HepG2 (cell line): Measurements from ENCODE around the gene CHST14. TPM values are rescaled to one million over a fixed set of nuclear protein-coding genes. Genes with fewer than 3 reads are reported as not detected.

Source experiments
- ATAC-seq: fragments of 200-7000 bp; cut with Tn5 transposase; 3 replicates; pipeline ENCODE4 v1.9.1; 2020; ENCODE audit warnings: mild to moderate bottlenecking, moderate library complexity
- BruUV-seq: library from RNA; stranded (reverse); fragments of 400-500 nt; replicated peaks from 2 replicates; lab custom pipeline; 2021; lab: Mats Ljungman, UMichigan
- CTCF ChIA-PET: fragments of 300-600 bp; formaldehyde crosslinking; extraction: SDS; loops from one replicate; lab custom pipeline; 2021; ENCODE audit warnings: low total read pairs, inconsistent platforms, low intra/inter-chr PET ratio; lab: Yijun Ruan, JAX
- POLR2A ChIA-PET: fragments of 350-600 bp; sonication (Branson Sonifier 250); formaldehyde crosslinking; loops from one replicate; lab custom pipeline; 2020; ENCODE audit warnings: antibody characterized with exemption, inconsistent platforms; lab: Yijun Ruan, JAX
- DNase-seq: peaks from one replicate; pipeline ENCODE4 v3.0.0-alpha.2; 2015; ENCODE audit warnings: low spot score
- FAIRE-seq: peaks from 3 replicates; lab custom pipeline; 2011; peaks lifted over from hg19 to GRCh38; lab: Jason Lieb, UNC
- H2AFZ ChIP-seq: one replicate; pipeline ENCODE4 v1.6.1; 2011; ENCODE audit warnings: low read length, inconsistent platforms
- H3K27ac ChIP-seq: fragments of 300-600 bp; 3 replicates; pipeline ENCODE4 v1.8.0; 2011; ENCODE audit warnings: mixed run types, mild to moderate bottlenecking, mixed read lengths, low read length, inconsistent platforms; ENCODE audit not compliant: insufficient read depth; ENCODE audit errors: extremely low read length
- H3K27me3 ChIP-seq, 2 experiments: fragments of 200-600 bp in 1 of 2; 2 replicates in 1 of 2; 3 replicates in 1 of 2; pipeline versions ENCODE4 v1.6.0 to v1.8.0; 2011; ENCODE audit warnings: low read length in 2 of 2, mild to moderate bottlenecking in 2 of 2, moderate library complexity in 2 of 2, inconsistent platforms in 1 of 2; ENCODE audit not compliant: insufficient read depth in 2 of 2, control insufficient read depth in 1 of 2
- H3K36me3 ChIP-seq, 2 experiments: fragments of 200-600 bp in 1 of 2; replicated peaks in 1 of 2; 2 replicates in 1 of 2; 3 replicates in 1 of 2; pipeline versions ENCODE4 v1.5.1 to v1.8.0; 2011; ENCODE audit warnings: low read length in 2 of 2, inconsistent platforms in 1 of 2; ENCODE audit not compliant: insufficient read depth in 2 of 2, control insufficient read depth in 1 of 2
- H3K4me1 ChIP-seq: 2 replicates; pipeline ENCODE4 v1.5.1; 2012; ENCODE audit warnings: low read length, inconsistent platforms; ENCODE audit not compliant: insufficient read depth
- H3K4me2 ChIP-seq: 2 replicates; pipeline ENCODE4 v1.6.0; 2011; ENCODE audit warnings: low read depth, low read length, inconsistent platforms
- H3K4me3 ChIP-seq, 3 experiments: fragments of 200-600 bp in 1 of 3; sonication (generic), shearing (Covaris generic) in 1 of 3; replicated peaks in 1 of 3; 2 replicates each; pipeline ENCODE4 v1.5.1; 2011 to 2016; ENCODE audit warnings: low read length in 3 of 3, inconsistent platforms in 2 of 3, low read depth in 2 of 3, mild to moderate bottlenecking in 2 of 3, control low read depth in 1 of 3, mixed read lengths in 1 of 3; ENCODE audit not compliant: insufficient read depth in 1 of 3
- H3K79me2 ChIP-seq: one replicate; pipeline ENCODE4 v1.6.1; 2011; ENCODE audit warnings: low read length, inconsistent platforms; ENCODE audit not compliant: insufficient read depth
- H3K9ac ChIP-seq: 2 replicates; pipeline ENCODE4 v1.6.0; 2011; ENCODE audit warnings: mild to moderate bottlenecking, low read depth, low read length, inconsistent platforms; ENCODE audit not compliant: insufficient read depth
- H3K9me3 ChIP-seq: 2 replicates; pipeline ENCODE4 v1.5.1; 2012; ENCODE audit warnings: mild to moderate bottlenecking, low read length
- H4K20me1 ChIP-seq: 2 replicates; pipeline ENCODE4 v1.6.0; 2011; ENCODE audit warnings: inconsistent platforms, mild to moderate bottlenecking, low read length, moderate library complexity; ENCODE audit not compliant: insufficient read depth
- BRD4 ChIP-seq: sonication (generic); formaldehyde crosslinking; IDR thresholded peaks from 2 replicates; pipeline ENCODE4 v1.4.0; 2020; ENCODE audit warnings: missing genetic modification reagents
- NFKB2 ChIP-seq: sonication (generic); formaldehyde crosslinking; IDR thresholded peaks from 2 replicates; pipeline ENCODE4 v1.4.0; 2020; ENCODE audit warnings: missing genetic modification reagents, borderline replicate concordance
- POGK ChIP-seq: sonication (generic); formaldehyde crosslinking; conservative IDR thresholded peaks from 2 replicates; pipeline ENCODE4 v1.8.0; 2022; ENCODE audit warnings: mild to moderate bottlenecking, moderate library complexity, missing genetic modification reagents
- PREB ChIP-seq: sonication (generic); formaldehyde crosslinking; IDR thresholded peaks from 2 replicates; pipeline ENCODE4 v1.4.0; 2020; ENCODE audit warnings: missing genetic modification reagents
- SOX6 ChIP-seq, 2 experiments: fragments of 450-650 bp in 1 of 2; sonication (generic) in 1 of 2; formaldehyde crosslinking in 1 of 2; IDR thresholded peaks; 2 replicates each; pipeline versions ENCODE4 v1.4.0 to v1.6.1; 2017 to 2020; ENCODE audit warnings: antibody characterized with exemption in 1 of 2, mild to moderate bottlenecking in 1 of 2, missing genetic modification reagents in 1 of 2
- SP2 ChIP-seq: sonication (generic); formaldehyde crosslinking; IDR thresholded peaks from 2 replicates; pipeline ENCODE4 v1.5.1; 2020; ENCODE audit warnings: mild to moderate bottlenecking, missing genetic modification reagents
- TAF1 ChIP-seq: sonication (generic); formaldehyde crosslinking; IDR thresholded peaks from 2 replicates; pipeline ENCODE4 v1.4.0; 2020; ENCODE audit warnings: missing genetic modification reagents
- ZC3H13 ChIP-seq: sonication (generic); formaldehyde crosslinking; IDR thresholded peaks from 2 replicates; pipeline ENCODE4 v1.8.1; 2023; ENCODE audit warnings: mild to moderate bottlenecking, missing genetic modification reagents, moderate library complexity
- ZNF281 ChIP-seq: sonication (generic); formaldehyde crosslinking; IDR thresholded peaks from 2 replicates; pipeline ENCODE4 v1.4.0; 2020; ENCODE audit warnings: missing genetic modification reagents, borderline replicate concordance
- ZNF709 ChIP-seq: sonication (generic); formaldehyde crosslinking; IDR thresholded peaks from 2 replicates; pipeline ENCODE4 v1.5.0; 2020; ENCODE audit warnings: mild to moderate bottlenecking, missing genetic modification reagents
- ZNF784 ChIP-seq: sonication (generic); formaldehyde crosslinking; IDR thresholded peaks from 2 replicates; pipeline ENCODE4 v1.5.1; 2020; ENCODE audit warnings: missing genetic modification reagents, mild to moderate bottlenecking, borderline replicate concordance
- WGBS: methylation state at CpG from one replicate; pipeline ENCODE4 v1.1.6; 2017; ENCODE audit warnings: low lambda C conversion rate; 5-methylcytosine and 5-hydroxymethylcytosine counted together
- in situ Hi-C: cut with HindIII; loops from 2 replicates; pipeline ENCODE4 v1.10.0; 2017; ENCODE audit warnings: low pct_unique_long_range_greater_than_20kb; ENCODE audit not compliant: extremely low pct_ligation_motif_present
- intact Hi-C: fragments of 100-400 bp; cut with micrococcal nuclease; formaldehyde crosslinking; loops from one replicate; pipeline ENCODE4 v1.10.0; 2022; ENCODE audit not compliant: unreplicated experiment
- polyA plus RNA-seq, 8 experiments: library from polyadenylated mRNA; depleted of rRNA in 3 of 8; stranded (reverse) in 7 of 8; unstranded in 1 of 8; fragments of >200 nt; fragmentation: Illumina TruSeq in 4 of 8; extraction: Trizol in 4 of 8; gene quantifications; 2 replicates each; pipeline versions ENCODE4 v1.2.1 to v1.2.3, GENCODE V29; 2011 to 2016; ENCODE audit warnings: low read depth in 4 of 8, missing spikeins in 1 of 8, mixed read lengths in 1 of 8; ENCODE audit not compliant: insufficient read depth in 1 of 8
- total RNA-seq, 5 experiments: library from RNA; depleted of rRNA; stranded (reverse); fragments of >200 nt; fragmentation: Illumina TruSeq; extraction: Trizol; gene quantifications; 2 replicates each; pipeline ENCODE4 v1.2.3, GENCODE V29; 2016; ENCODE audit warnings: low read depth in 1 of 5

CHST14 gene
- total and polyA plus RNA-seq, 2 of the 13 experiments (the other 11 are each of a cell fraction or from before 2014, with no cell fraction given), result 8.9 to 12.4 TPM

GRCh38 chr15:40439960-40440742 is 30.6 kb upstream of the CHST14 start (continued):
- TF ChIP-seq POGK (CRISPR knock-in tag), result no peak

GRCh38 chr15:40440743-40441564 is 29.8 kb upstream of the CHST14 start, which contains the start of gene BAHD1:
TSS of gene BAHD1 (plus strand) at chr15:40440953. CDS start at chr15:40458465, 17,512 bp downstream.
- intact Hi-C loops (loop anchor here (5.0 kb wide), 1 partner anchor 66 kb away; no protein-coding TSS in a partner anchor), in situ Hi-C loops (loop anchor here (5.0 kb wide), 1 partner anchor 71 kb away; no protein-coding TSS in a partner anchor)
- DNase-seq, result peak; percentile 85
- H3K4me3 ChIP-seq, result peak within 1 kb of the TSS; percentile 72 to 88 (median 81)
- H2AFZ ChIP-seq, result peak within 1 kb of the TSS; percentile 29
- WGBS, result 2% methylated on average over 17 of the region's 119 CpGs
- no peaks in the 10 kb centered on the region; a peak in 1 of 5 replicates for H3K36me3 ChIP-seq
- BruUV-seq, result no TSS peak
- CTCF ChIA-PET, result interaction anchor here (1.1 kb wide), 1 partner anchor 66 kb away, joined by 4 read pairs; no protein-coding TSS in a partner anchor
- POLR2A ChIA-PET, result interaction anchor here (1.4 to 2.7 kb wide), 4 partner anchors 12 to 100 kb away, joined by 3 to 15 read pairs (median 7); partner anchors contain the start of genes CCDC9B, CHST14 and IVD
- H3K4me1 ChIP-seq, result peaks cover 64% of the 10 kb centered on the region
- peak within 1 kb of the TSS; percentile 82 for H3K9ac ChIP-seq
- peaks cover 12% of the 10 kb centered on the region; the same call in 1 of the 2 replicates for H4K20me1 ChIP-seq
- FAIRE-seq, result peak; percentile 44
- H3K4me2 ChIP-seq, result peak within 1 kb of the TSS; percentile 96
- H3K27ac ChIP-seq, result peak within 1 kb of the TSS; percentile 75
- no peaks in the 10 kb centered on the region for H3K9me3 ChIP-seq
- H3K79me2 ChIP-seq, result peaks cover 35% of the 10 kb centered on the region
- ATAC-seq, result peak; percentile 78
- H3K27me3 ChIP-seq, result peaks cover 2 to 41% of the 10 kb centered on the region in 2 experiments; a peak in 4 of 5 replicates
- TF ChIP-seq TAF1, result no peak
- TF ChIP-seq ZNF281 (CRISPR knock-in tag), result peak; percentile 80
- TF ChIP-seq ZNF709, result no peak
- TF ChIP-seq NFKB2 (CRISPR knock-in tag), result no peak
- no peak for TF ChIP-seq PREB (CRISPR knock-in tag)
- TF ChIP-seq SP2 (CRISPR knock-in tag), result peak; percentile 78
- TF ChIP-seq ZC3H13, result no peak
- TF ChIP-seq SOX6 (IDR thresholded peaks at IDR 0.05), result no peak
- no peak for TF ChIP-seq SOX6 (CRISPR knock-in tag; IDR thresholded peaks at IDR 0.05)
- no peak for TF ChIP-seq ZNF784
- TF ChIP-seq BRD4 (CRISPR knock-in tag), result no peak
